ENCODE measurements around the gene GASK1B. TPM values are rescaled to one million over a fixed set of nuclear protein-coding genes. Genes with fewer than 3 reads are reported as not detected.
A peak's percentile ranks its signal among the peaks of the same experiment; 100 is the strongest.

The GASK1B gene
- total RNA-seq, 1 experiment from 2014 or later = 1.3 TPM

- POLR2A ChIA-PET = no interaction called here
- TF ChIP-seq EZH2 (IDR thresholded peaks at IDR 0.05) (no peak), ZNF274 (IDR thresholded peaks at IDR 0.05; ENCODE audit: low read depth, low read length) (no peak), ELF1 (IDR thresholded peaks at IDR 0.05; ENCODE audit: borderline replicate concordance, low read depth) (no peak)
- no peaks in the 10 kb centered on the region for H3K4me1 ChIP-seq (ENCODE audit: control insufficient read depth in 1 of 2, insufficient read depth in 2 of 2, low read length in 2 of 2)
- no peak overlapping the region for H3K9ac ChIP-seq (ENCODE audit: low read length)
- H3K79me2 ChIP-seq (ENCODE audit: insufficient read depth, low read length) = no peaks in the 10 kb centered on the region
- DNase-seq (ENCODE audit: low read depth, low spot score) = no peak
- no peak overlapping the region for H3K27ac ChIP-seq (ENCODE audit: low read depth, low read length)
- H3K36me3 ChIP-seq (ENCODE audit: control insufficient read depth in 1 of 2, insufficient read depth in 2 of 2, low read length in 2 of 2) = no peaks in the 10 kb centered on the region
- CTCF ChIA-PET = interaction anchor here (1.3 to 3.9 kb wide), 4 partner anchors 9 to 63 kb away, joined by 4 to 27 read pairs (median 6); no protein-coding TSS in a partner anchor
- RAD21 ChIA-PET (ENCODE audit: low non-redundant PET in 1 of 2, low total read pairs in 2 of 2, uncharacterized antibody in 2 of 2, unreplicated experiment in 2 of 2) = interaction anchor here in 1 of 2 experiments (1.4 kb wide), 1 partner anchor 63 kb away, joined by 4 read pairs; no protein-coding TSS in a partner anchor
- intact Hi-C loops (cut with micrococcal nuclease) = loop anchor here (1.0 to 10.0 kb wide), 2 partner anchors 63 to 432 kb away; no protein-coding TSS in a partner anchor
- H4K20me1 ChIP-seq (ENCODE audit: insufficient read depth) = no peaks in the 10 kb centered on the region
- H3K4me3 ChIP-seq (replicated peaks in 1 of 2; ENCODE audit: low read depth in 1 of 2, low read length in 2 of 2) = no peak overlapping the region
- no peak overlapping the region; the same call in 1 of the 2 replicates for H3K4me2 ChIP-seq (ENCODE audit: low read length)
- no peaks in the 10 kb centered on the region for H3K27me3 ChIP-seq (ENCODE audit: insufficient read depth, low read length)
- no peaks in the 10 kb centered on the region for H3K9me2 ChIP-seq (ENCODE audit: insufficient read depth)
- no TSS peak for BruUV-seq (replicated peaks)
- H3K9me3 ChIP-seq (ENCODE audit: control insufficient read depth in 1 of 2, insufficient read depth in 1 of 2, low read depth in 1 of 2, low read length in 2 of 2) = no peaks in the 10 kb centered on the region
- peak; percentile 20; the same call in 1 of the 2 replicates for ATAC-seq
- peak overlapping the region; percentile 10 for H2AFZ ChIP-seq (ENCODE audit: low read depth, low read length, poor library complexity, severe bottlenecking)
These were observed 19.8 kb upstream of the GASK1B start for GRCh38 chr4:158192439-158193158.

DNA sequence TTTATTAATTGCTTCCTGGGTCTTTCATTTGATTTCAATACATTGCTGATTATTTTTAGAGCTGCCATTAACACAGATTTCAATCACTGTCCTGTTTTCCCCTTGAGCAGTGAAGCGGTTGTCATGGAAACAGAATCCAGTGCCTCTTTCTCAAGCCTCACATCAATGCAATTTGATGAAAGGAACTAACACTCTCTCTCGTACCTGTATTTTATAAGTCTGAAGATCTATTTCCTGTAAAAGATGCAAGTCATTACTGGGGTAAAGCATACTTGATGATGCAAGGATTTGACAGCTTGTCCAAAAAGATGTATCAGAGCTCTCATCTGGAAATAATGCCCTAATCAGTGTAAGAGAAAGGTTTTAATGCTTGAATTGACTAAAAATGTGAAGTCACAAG is 17.9 kb upstream of the GASK1B start:
- H3K36me3 ChIP-seq (ENCODE audit: control insufficient read depth in 1 of 2, insufficient read depth in 2 of 2, low read length in 2 of 2) = no peaks in the 10 kb centered on the region
- BruUV-seq (replicated peaks) = no TSS peak
- no peaks in the 10 kb centered on the region for H3K9me2 ChIP-seq (ENCODE audit: insufficient read depth)
- no peaks in the 10 kb centered on the region for H3K4me1 ChIP-seq (ENCODE audit: control insufficient read depth in 1 of 2, insufficient read depth in 2 of 2, low read length in 2 of 2)
- POLR2A ChIA-PET = no interaction called here
- no peak overlapping the region for H3K4me3 ChIP-seq (replicated peaks in 1 of 2; ENCODE audit: low read depth in 1 of 2, low read length in 2 of 2)
- no peak overlapping the region for H3K9ac ChIP-seq (ENCODE audit: low read length)
- ATAC-seq (no peak), DNase-seq (ENCODE audit: low read depth, low spot score) (no peak)
- H3K79me2 ChIP-seq (ENCODE audit: insufficient read depth, low read length) = no peaks in the 10 kb centered on the region
- CTCF ChIA-PET = no interaction called here
- no peak overlapping the region for H3K27ac ChIP-seq (ENCODE audit: low read depth, low read length)
- RAD21 ChIA-PET (ENCODE audit: low non-redundant PET in 1 of 2, low total read pairs in 2 of 2, uncharacterized antibody in 2 of 2, unreplicated experiment in 2 of 2) = no interaction called here
- no peak overlapping the region for H2AFZ ChIP-seq (ENCODE audit: low read depth, low read length, poor library complexity, severe bottlenecking)
- no peak for TF ChIP-seq RAD21 (IDR thresholded peaks at IDR 0.05; ENCODE audit: low read depth)
- no peak for TF ChIP-seq ELF1 (IDR thresholded peaks at IDR 0.05; ENCODE audit: borderline replicate concordance, low read depth)
- TF ChIP-seq, protein P1, sequence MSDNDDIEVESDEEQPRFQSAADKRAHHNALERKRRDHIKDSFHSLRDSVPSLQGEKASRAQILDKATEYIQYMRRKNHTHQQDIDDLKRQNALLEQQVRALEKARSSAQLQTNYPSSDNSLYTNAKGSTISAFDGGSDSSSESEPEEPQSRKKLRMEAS (IDR thresholded peaks at IDR 0.05) = no peak
- TF ChIP-seq EGR1 (IDR thresholded peaks at IDR 0.05; ENCODE audit: low read depth) = no peak
- TF ChIP-seq JUND (IDR thresholded peaks at IDR 0.05) = no peak
- TF ChIP-seq SRF (IDR thresholded peaks at IDR 0.05; ENCODE audit: low read depth) = no peak
- intact Hi-C loops (cut with micrococcal nuclease) = loop anchor here (10.0 kb wide), 1 partner anchor 434 kb away; no protein-coding TSS in a partner anchor
- H3K27me3 ChIP-seq (ENCODE audit: insufficient read depth, low read length) = no peaks in the 10 kb centered on the region
- no peaks in the 10 kb centered on the region for H3K9me3 ChIP-seq (ENCODE audit: control insufficient read depth in 1 of 2, insufficient read depth in 1 of 2, low read depth in 1 of 2, low read length in 2 of 2)
- no peaks in the 10 kb centered on the region for H4K20me1 ChIP-seq (ENCODE audit: insufficient read depth)
- no peak overlapping the region for H3K4me2 ChIP-seq (ENCODE audit: low read length)

Measured in HCT116 (cell line).